OCI-LY1 (cell line): ENCODE data around the gene GTF3C5.

Experiments
- CTCF ChIP-seq: fragments of 200-600 bp; sonication (generic), shearing (Covaris generic); IDR thresholded peaks from 2 replicates; pipeline ENCODE4 v1.5.1; 2017; ENCODE audit warnings: mild to moderate bottlenecking, antibody characterized with exemption, low read length, moderate library complexity, mixed read lengths
- EZH2 ChIP-seq: fragments of 200-600 bp; sonication (generic), shearing (Covaris generic); IDR thresholded peaks from 2 replicates; pipeline ENCODE4 v1.8.0; 2017; ENCODE audit warnings: borderline replicate concordance, mixed run types, mild to moderate bottlenecking, antibody characterized with exemption, low read length, moderate library complexity, mixed read lengths

- TF ChIP-seq EZH2: no peak
- TF ChIP-seq CTCF: no peak
Measured at GRCh38 chr9:133057006-133057405, 26.2 kb downstream of the GTF3C5 start.
